Retinal pigment epithelial cell (primary cell): ENCODE measurements around the gene ADGRD1.

Source experiments
- DNase-seq: peaks from one replicate; pipeline ENCODE4 v3.0.0-alpha.2; 2010; ENCODE audit warnings: low read depth
- H3K4me3 ChIP-seq: 2 replicates; pipeline ENCODE4 v1.5.1; 2011; ENCODE audit warnings: mild to moderate bottlenecking, low read length, control low read depth, moderate library complexity
- TF ChIP-seq, protein P1 (sequence below): conservative IDR thresholded peaks from 2 replicates; pipeline ENCODE4 v1.5.1; 2011; ENCODE audit warnings: low read depth, low read length, control low read depth, inconsistent platforms

Gene ADGRD1

DNA sequence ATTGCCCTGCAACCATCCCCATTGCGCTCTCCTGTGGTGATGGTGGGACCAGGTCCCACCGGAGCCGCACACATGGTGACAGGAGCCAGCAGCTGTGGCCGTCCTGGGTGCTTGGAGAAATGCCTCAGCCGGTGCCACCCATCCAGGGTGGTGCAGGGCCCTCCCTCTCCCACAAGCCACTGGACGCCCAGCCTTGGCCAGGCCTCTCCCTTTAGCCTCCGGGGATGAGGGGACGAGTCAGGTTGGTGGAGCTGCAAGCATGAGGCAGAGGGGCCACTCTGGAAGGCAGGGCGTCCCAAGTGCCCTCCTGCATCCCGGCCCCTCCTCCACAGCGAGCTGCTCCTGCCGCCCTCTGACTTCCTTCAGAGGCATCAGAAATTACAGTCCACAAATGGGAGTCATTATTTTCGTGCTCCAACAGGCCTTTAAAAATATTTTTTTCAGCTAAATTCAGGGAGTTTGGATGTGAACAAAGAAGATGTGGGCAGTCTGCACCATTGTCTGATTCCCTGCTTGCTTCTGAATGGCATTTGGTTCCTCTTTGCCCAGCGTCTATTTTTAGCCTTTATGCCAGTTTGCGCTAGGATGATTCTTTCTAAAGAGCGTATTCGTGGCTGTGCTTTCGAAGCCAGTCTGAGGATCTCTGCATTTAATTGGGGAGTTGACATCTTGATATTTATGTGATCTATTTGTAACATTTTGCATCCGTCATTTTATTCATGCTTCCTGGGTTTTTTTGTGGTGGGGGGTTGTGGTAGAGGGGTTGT, 189.4 kb downstream of the ADGRD1 start:
- no peak for DNase-seq
- no peak overlapping the region for H3K4me3 ChIP-seq

DNA sequence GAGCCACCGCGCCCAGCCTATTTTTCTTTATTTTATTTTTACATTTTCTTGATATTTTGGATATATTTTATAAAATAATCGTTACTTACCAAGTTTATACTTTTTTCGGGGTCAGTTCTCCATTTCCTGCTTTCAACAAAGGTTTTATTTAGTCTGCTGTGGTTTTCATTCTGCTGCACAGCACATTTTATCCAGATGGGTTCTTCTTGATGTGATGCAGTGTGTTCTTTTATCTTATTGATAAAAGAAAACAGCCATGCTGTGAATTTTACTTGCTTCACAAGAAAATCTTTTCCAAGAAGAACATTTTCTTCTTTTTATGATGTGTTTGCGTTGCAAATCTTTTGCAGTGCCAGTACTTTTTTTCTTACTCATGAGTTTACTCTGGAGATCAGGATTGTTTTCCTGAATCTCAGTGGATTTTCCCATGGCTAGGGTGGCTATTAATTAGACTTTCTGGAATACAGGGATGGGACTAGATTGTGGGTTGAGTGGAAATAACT, 192.5 kb downstream of the ADGRD1 start:
- DNase-seq, result no peak
- TF ChIP-seq, protein P1, sequence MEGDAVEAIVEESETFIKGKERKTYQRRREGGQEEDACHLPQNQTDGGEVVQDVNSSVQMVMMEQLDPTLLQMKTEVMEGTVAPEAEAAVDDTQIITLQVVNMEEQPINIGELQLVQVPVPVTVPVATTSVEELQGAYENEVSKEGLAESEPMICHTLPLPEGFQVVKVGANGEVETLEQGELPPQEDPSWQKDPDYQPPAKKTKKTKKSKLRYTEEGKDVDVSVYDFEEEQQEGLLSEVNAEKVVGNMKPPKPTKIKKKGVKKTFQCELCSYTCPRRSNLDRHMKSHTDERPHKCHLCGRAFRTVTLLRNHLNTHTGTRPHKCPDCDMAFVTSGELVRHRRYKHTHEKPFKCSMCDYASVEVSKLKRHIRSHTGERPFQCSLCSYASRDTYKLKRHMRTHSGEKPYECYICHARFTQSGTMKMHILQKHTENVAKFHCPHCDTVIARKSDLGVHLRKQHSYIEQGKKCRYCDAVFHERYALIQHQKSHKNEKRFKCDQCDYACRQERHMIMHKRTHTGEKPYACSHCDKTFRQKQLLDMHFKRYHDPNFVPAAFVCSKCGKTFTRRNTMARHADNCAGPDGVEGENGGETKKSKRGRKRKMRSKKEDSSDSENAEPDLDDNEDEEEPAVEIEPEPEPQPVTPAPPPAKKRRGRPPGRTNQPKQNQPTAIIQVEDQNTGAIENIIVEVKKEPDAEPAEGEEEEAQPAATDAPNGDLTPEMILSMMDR, result no peak
- no peak overlapping the region for H3K4me3 ChIP-seq

More for the DNA sequence above, 189.4 kb downstream of the ADGRD1 start:
- TF ChIP-seq, protein P1, result no peak

DNA sequence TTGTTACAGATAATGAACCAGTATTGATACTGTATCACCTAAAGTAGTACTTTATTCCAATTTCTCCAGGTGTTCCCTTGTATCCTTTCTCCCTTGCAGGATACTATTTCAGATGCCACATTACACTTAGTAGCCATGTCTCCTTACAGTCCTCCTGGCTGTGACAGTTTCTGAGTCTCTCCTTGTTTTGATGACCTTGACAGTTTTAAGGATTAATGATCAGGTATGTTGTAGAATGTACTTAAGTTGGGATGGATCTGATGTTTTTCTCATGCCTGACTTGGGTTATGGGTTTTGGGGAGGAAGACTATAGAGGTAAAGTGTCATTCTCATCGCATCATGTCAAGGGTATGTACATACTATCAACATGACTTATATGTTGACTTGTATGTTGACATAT, 193.6 kb downstream of the ADGRD1 start:
- no peak overlapping the region for H3K4me3 ChIP-seq
- TF ChIP-seq, protein P1, result no peak
- DNase-seq, result no peak

DNA sequence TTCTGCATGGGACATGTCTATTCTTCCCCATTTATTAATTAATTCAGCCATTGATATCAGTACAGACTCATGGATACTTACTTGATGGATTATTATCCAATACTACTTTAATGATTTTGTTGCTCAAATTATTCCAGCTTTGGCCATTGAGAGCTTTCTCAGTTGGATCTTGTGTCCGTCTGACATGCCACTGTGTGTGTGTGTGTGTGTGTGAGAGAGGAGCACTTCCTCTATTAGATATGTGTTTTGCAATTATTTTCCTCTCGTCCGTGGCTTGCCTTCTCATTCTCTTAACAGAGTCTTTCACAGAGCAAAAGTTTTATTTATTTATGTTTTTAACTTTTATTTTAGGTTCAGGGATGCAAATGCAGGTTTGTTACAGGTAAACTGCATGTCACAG, 194.2 kb downstream of the ADGRD1 start:
- H3K4me3 ChIP-seq, result no peak overlapping the region
- DNase-seq, result no peak
- TF ChIP-seq, protein P1, result no peak

DNA sequence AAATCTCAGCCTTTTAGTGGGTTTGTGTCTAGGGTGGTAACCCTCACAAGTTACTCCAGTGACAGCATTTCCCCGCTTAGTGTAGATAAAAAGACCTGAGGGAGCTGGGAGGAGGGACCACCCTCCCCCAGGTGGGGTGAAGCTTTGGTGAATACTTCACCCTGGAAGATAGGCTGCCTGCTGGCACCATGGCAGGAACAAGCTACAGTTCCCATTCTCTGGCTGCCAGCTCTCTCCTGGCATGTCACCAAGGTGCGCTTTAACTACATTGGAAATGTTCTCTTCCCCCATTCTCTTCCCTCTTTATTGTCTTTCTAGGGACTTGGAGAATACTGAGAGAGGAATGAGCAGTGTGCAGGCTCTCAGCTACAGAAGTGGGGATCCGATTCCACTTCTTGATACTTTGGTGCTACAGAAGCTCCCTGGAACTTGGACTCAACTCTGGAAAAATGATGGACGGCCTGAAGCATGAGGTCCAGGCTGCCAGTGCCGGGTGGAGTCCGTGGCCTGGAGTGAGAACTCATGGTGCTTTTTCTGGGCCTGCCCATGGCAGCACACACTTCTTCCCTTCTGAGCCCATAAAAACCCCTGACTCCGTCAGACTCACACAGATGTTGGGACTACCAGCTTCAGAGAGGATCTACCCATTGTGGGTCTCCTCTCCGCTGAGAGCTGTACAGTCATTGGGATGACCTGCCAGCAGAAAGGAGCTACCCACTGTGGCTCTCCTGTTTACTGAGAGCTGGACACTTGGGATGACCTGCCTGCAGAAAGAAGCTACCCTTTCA, 198.0 kb downstream of the ADGRD1 start:
- TF ChIP-seq, protein P1, result no peak
- no peak overlapping the region for H3K4me3 ChIP-seq
- DNase-seq, result no peak

DNA sequence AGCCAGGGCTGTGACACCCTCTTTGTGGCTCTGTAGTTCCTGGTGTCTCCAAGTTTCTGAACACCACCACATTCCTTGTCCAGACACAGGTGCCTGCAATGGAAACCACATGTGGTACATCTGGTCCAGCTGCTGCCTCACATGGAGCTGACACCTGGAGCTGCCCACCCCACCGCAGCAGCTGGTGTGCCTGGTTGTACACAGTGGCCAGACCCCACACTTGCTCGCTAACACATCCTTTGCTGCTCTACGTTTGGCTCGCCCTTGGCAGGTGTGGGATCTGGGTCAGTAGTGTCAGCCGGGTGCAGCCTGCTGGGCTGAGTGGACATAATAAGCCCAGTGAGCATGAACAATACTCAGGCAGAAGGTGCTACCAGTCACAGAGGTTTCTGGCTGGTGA, 198.9 kb downstream of the ADGRD1 start:
- TF ChIP-seq, protein P1, result no peak
- no peak overlapping the region for H3K4me3 ChIP-seq
- DNase-seq, result no peak
